DOHH2 (cell line): ENCODE data around the gene USP28.
"Not testable (repeated sequence)": the region's sequence is repeated elsewhere in the genome, so short reads cannot be mapped to it uniquely, and the experiment has no call there.

Experiments
- H3F3A ChIP-seq: fragments of 200-600 bp; sonication (generic), shearing (Covaris generic); 2 replicates; pipeline ENCODE4 v1.6.0; 2016; ENCODE audit warnings: antibody characterized with exemption, mild to moderate bottlenecking; ENCODE audit not compliant: control insufficient read depth, insufficient read depth
- H3K27ac ChIP-seq: fragments of 200-600 bp; sonication (generic); 2 replicates; pipeline ENCODE4 v1.5.1; 2014; ENCODE audit warnings: low read depth, mild to moderate bottlenecking, low read length, moderate library complexity
- H3K27me3 ChIP-seq: fragments of 200-600 bp; sonication (generic); 2 replicates; pipeline ENCODE4 v1.6.1; 2014; ENCODE audit warnings: mild to moderate bottlenecking, low read length, mixed read lengths; ENCODE audit not compliant: control insufficient read depth
- H3K36me3 ChIP-seq: fragments of 200-600 bp; sonication (generic); 2 replicates; pipeline ENCODE4 v1.6.1; 2014; ENCODE audit warnings: mild to moderate bottlenecking, low read length, moderate library complexity, mixed read lengths; ENCODE audit not compliant: control insufficient read depth
- H3K4me1 ChIP-seq: fragments of 200-600 bp; sonication (generic); 2 replicates; pipeline ENCODE4 v1.6.1; 2014; ENCODE audit warnings: mild to moderate bottlenecking, low read length, mixed read lengths; ENCODE audit not compliant: control insufficient read depth
- H3K4me2 ChIP-seq: fragments of 200-600 bp; sonication (generic); 2 replicates; pipeline ENCODE4 v1.6.0; 2014; ENCODE audit warnings: mild to moderate bottlenecking, low read length, moderate library complexity
- H3K4me3 ChIP-seq: fragments of 200-600 bp; sonication (generic); 2 replicates; pipeline ENCODE4 v1.5.1; 2014; ENCODE audit warnings: mild to moderate bottlenecking, low read length, mixed read lengths
- H3K79me2 ChIP-seq: fragments of 200-600 bp; sonication (generic); 2 replicates; pipeline ENCODE4 v1.6.1; 2014; ENCODE audit warnings: mild to moderate bottlenecking, low read length, mixed read lengths; ENCODE audit not compliant: control insufficient read depth
- H3K9me2 ChIP-seq: fragments of 200-600 bp; sonication (generic); replicated peaks from 2 replicates; pipeline ENCODE4 v1.6.1; 2014; ENCODE audit warnings: mild to moderate bottlenecking, low read length, mixed read lengths; ENCODE audit not compliant: control insufficient read depth
- H3K9me3 ChIP-seq: fragments of 200-600 bp; sonication (generic); 2 replicates; pipeline ENCODE4 v1.6.1; 2014; ENCODE audit warnings: antibody characterized with exemption, low read length, mixed read lengths; ENCODE audit not compliant: control insufficient read depth, insufficient read depth
- H4K20me1 ChIP-seq: fragments of 200-600 bp; sonication (generic); 2 replicates; pipeline ENCODE4 v1.6.0; 2014; ENCODE audit warnings: low read depth, mild to moderate bottlenecking, antibody characterized with exemption, low read length, moderate library complexity; ENCODE audit not compliant: control insufficient read depth, insufficient read depth
- EZH2phosphoT487 ChIP-seq: fragments of 200-600 bp; sonication (generic); IDR thresholded peaks from 2 replicates; pipeline ENCODE4 v1.6.1; 2017; ENCODE audit warnings: borderline replicate concordance, mild to moderate bottlenecking, antibody characterized with exemption, low read length, moderate library complexity, mixed read lengths
- TF ChIP-seq, protein P1 (sequence below): fragments of 200-600 bp; sonication (generic); IDR thresholded peaks from one replicate; pipeline ENCODE4 v1.5.1; 2014; ENCODE audit warnings: antibody characterized with exemption, mild to moderate bottlenecking, low read depth, low read length; ENCODE audit not compliant: poor library complexity, severe bottlenecking

Gene USP28, protein sequence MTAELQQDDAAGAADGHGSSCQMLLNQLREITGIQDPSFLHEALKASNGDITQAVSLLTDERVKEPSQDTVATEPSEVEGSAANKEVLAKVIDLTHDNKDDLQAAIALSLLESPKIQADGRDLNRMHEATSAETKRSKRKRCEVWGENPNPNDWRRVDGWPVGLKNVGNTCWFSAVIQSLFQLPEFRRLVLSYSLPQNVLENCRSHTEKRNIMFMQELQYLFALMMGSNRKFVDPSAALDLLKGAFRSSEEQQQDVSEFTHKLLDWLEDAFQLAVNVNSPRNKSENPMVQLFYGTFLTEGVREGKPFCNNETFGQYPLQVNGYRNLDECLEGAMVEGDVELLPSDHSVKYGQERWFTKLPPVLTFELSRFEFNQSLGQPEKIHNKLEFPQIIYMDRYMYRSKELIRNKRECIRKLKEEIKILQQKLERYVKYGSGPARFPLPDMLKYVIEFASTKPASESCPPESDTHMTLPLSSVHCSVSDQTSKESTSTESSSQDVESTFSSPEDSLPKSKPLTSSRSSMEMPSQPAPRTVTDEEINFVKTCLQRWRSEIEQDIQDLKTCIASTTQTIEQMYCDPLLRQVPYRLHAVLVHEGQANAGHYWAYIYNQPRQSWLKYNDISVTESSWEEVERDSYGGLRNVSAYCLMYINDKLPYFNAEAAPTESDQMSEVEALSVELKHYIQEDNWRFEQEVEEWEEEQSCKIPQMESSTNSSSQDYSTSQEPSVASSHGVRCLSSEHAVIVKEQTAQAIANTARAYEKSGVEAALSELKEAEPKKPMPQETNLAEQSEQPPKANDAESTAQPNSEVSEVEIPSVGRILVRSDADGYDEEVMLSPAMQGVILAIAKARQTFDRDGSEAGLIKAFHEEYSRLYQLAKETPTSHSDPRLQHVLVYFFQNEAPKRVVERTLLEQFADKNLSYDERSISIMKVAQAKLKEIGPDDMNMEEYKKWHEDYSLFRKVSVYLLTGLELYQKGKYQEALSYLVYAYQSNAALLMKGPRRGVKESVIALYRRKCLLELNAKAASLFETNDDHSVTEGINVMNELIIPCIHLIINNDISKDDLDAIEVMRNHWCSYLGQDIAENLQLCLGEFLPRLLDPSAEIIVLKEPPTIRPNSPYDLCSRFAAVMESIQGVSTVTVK

GRCh38 chr11:113875234-113876073 lies at the start of gene USP28:
TSS of gene USP28 (minus strand) at chr11:113875572. CDS start at chr11:113875501, 71 bp downstream.
- no peaks in the 10 kb centered on the region; the same call in 1 of the 2 replicates for H3F3A ChIP-seq
- no peak for TF ChIP-seq EZH2phosphoT487
- TF ChIP-seq, protein P1, sequence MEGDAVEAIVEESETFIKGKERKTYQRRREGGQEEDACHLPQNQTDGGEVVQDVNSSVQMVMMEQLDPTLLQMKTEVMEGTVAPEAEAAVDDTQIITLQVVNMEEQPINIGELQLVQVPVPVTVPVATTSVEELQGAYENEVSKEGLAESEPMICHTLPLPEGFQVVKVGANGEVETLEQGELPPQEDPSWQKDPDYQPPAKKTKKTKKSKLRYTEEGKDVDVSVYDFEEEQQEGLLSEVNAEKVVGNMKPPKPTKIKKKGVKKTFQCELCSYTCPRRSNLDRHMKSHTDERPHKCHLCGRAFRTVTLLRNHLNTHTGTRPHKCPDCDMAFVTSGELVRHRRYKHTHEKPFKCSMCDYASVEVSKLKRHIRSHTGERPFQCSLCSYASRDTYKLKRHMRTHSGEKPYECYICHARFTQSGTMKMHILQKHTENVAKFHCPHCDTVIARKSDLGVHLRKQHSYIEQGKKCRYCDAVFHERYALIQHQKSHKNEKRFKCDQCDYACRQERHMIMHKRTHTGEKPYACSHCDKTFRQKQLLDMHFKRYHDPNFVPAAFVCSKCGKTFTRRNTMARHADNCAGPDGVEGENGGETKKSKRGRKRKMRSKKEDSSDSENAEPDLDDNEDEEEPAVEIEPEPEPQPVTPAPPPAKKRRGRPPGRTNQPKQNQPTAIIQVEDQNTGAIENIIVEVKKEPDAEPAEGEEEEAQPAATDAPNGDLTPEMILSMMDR = no peak
- H3K4me1 ChIP-seq = peaks cover 58% of the 10 kb centered on the region
- H3K27me3 ChIP-seq = no peaks in the 10 kb centered on the region
- peak within 1 kb of the TSS; percentile 59 for H3K27ac ChIP-seq
- no peaks in the 10 kb centered on the region for H3K9me3 ChIP-seq
- peak within 1 kb of the TSS; percentile 85 for H3K4me3 ChIP-seq
- H3K79me2 ChIP-seq = peaks cover 58% of the 10 kb centered on the region
- H3K36me3 ChIP-seq = peaks cover 17% of the 10 kb centered on the region
- H4K20me1 ChIP-seq = 0 out of 2 replicates have a peak, but pooled peaks cover 4% of the 10 kb centered on the region
- no peaks in the 10 kb centered on the region for H3K9me2 ChIP-seq
- peak within 1 kb of the TSS; percentile 89 for H3K4me2 ChIP-seq

GRCh38 chr11:113923572-113923971 lies 48.2 kb upstream of the USP28 start:
- no peaks in the 10 kb centered on the region for H4K20me1 ChIP-seq
- no peaks in the 10 kb centered on the region for H3K79me2 ChIP-seq
- H3K27ac ChIP-seq = no peak overlapping the region
- no peaks in the 10 kb centered on the region for H3K9me2 ChIP-seq
- H3K4me1 ChIP-seq = no peaks in the 10 kb centered on the region
- TF ChIP-seq EZH2phosphoT487 = no peak
- TF ChIP-seq, protein P1 = no peak
- no peak overlapping the region for H3K4me3 ChIP-seq
- no peaks in the 10 kb centered on the region for H3K36me3 ChIP-seq
- H3K27me3 ChIP-seq = no peaks in the 10 kb centered on the region; the same call in 1 of the 2 replicates
- no peaks in the 10 kb centered on the region for H3K9me3 ChIP-seq
- H3K4me2 ChIP-seq = no peak overlapping the region
- H3F3A ChIP-seq = no peaks in the 10 kb centered on the region

DNA sequence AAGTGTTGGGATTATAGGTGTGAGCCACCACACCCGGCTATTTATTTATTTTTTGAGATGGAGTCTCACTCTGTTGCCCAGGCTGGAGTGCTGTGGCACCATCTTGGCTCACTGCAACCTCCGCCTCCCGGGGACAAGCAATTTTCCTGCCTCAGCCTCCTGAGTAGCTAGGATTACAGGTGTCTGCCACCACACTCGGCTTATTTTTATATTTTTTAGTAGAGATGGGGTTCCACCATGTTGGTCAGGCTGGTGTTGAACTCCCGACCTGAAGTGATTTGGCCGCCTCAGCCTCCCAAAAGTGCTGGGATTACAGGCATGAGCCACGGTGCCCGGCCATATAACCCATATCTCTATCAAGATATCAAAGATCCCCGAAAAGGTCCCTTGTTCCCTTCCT lies 36.1 kb upstream of the USP28 start:
- not testable (repeated sequence) for H3K4me2 ChIP-seq, H3K27ac ChIP-seq, H3F3A ChIP-seq, H4K20me1 ChIP-seq, H3K36me3 ChIP-seq, H3K4me3 ChIP-seq, H3K9me2 ChIP-seq, H3K79me2 ChIP-seq, H3K9me3 ChIP-seq
- Histone ChIP-seq H3K4me1 (peaks cover 21% of the 10 kb centered on the region), H3K27me3 (peaks cover 32% of the 10 kb centered on the region)
